H1 (cell line): ENCODE data around the gene FOXK1. TPM values are rescaled to one million over a fixed set of nuclear protein-coding genes. Genes with fewer than 3 reads are reported as not detected.

ENCODE experiments used
- BRCA1 ChIP-seq: IDR thresholded peaks from 2 replicates; pipeline ENCODE4 v1.6.1; 2012; ENCODE audit warnings: low read depth, low read length, improper control_type of control experiment
- CEBPB ChIP-seq: IDR thresholded peaks from 2 replicates; pipeline ENCODE4 v1.6.1; 2012; ENCODE audit warnings: low read depth, low read length
- FOSL1 ChIP-seq: IDR thresholded peaks from 2 replicates; pipeline ENCODE4 v1.6.1; 2011; ENCODE audit warnings: mild to moderate bottlenecking, low read depth, low read length, moderate library complexity; ENCODE audit not compliant: insufficient read depth
- JUN ChIP-seq: IDR thresholded peaks from 2 replicates; pipeline ENCODE4 v1.6.1; 2011; ENCODE audit warnings: low read depth, mild to moderate bottlenecking, improper control_type of control experiment, low read length
- MAX ChIP-seq: IDR thresholded peaks from 2 replicates; pipeline ENCODE4 v1.6.1; 2012; ENCODE audit warnings: inconsistent platforms
- NANOG ChIP-seq: IDR thresholded peaks from 2 replicates; pipeline ENCODE4 v1.6.1; 2011; ENCODE audit warnings: low read length, low read depth, mild to moderate bottlenecking, inconsistent platforms; ENCODE audit not compliant: insufficient read depth, poor library complexity, severe bottlenecking
- NRF1 ChIP-seq: IDR thresholded peaks from 2 replicates; pipeline ENCODE4 v1.6.1; 2011; ENCODE audit warnings: mild to moderate bottlenecking, low read depth, low read length, improper control_type of control experiment
- POLR2AphosphoS5 ChIP-seq: IDR thresholded peaks from 2 replicates; pipeline ENCODE4 v1.6.1; 2011; ENCODE audit warnings: low read depth, low read length
- RBBP5 ChIP-seq: IDR thresholded peaks from 2 replicates; pipeline ENCODE4 v1.7.1; 2012; ENCODE audit warnings: low read depth, mild to moderate bottlenecking, inconsistent platforms, low read length, moderate library complexity, borderline replicate concordance
- SAP30 ChIP-seq: fragments of 300-600 bp; sonication (generic); IDR thresholded peaks from 2 replicates; pipeline ENCODE4 v1.7.1; 2012; ENCODE audit warnings: low read length, moderate library complexity, mild to moderate bottlenecking, inconsistent platforms; ENCODE audit not compliant: insufficient read depth, insufficient replicate concordance
- SIRT6 ChIP-seq: IDR thresholded peaks from one replicate; pipeline ENCODE4 v1.7.1; 2012; ENCODE audit warnings: low read length, inconsistent platforms
- SIX5 ChIP-seq: IDR thresholded peaks from 2 replicates; pipeline ENCODE4 v1.6.1; 2011; ENCODE audit warnings: mild to moderate bottlenecking, low read depth, low read length
- SP1 ChIP-seq: IDR thresholded peaks from 2 replicates; pipeline ENCODE4 v1.6.1; 2011; ENCODE audit warnings: low read depth, low read length
- SP2 ChIP-seq: IDR thresholded peaks from 2 replicates; pipeline ENCODE4 v1.6.1; 2012; ENCODE audit warnings: mild to moderate bottlenecking, low read length, inconsistent platforms
- SP4 ChIP-seq: IDR thresholded peaks from 2 replicates; pipeline ENCODE4 v1.6.1; 2012; ENCODE audit warnings: low read length, inconsistent platforms
- SUZ12 ChIP-seq: fragments of 200-600 bp; sonication (generic); IDR thresholded peaks from 2 replicates; pipeline ENCODE4 v1.6.1; 2012; ENCODE audit warnings: mild to moderate bottlenecking, inconsistent platforms, low read length, moderate library complexity, mixed read lengths
- TAF1 ChIP-seq: IDR thresholded peaks from 2 replicates; pipeline ENCODE4 v1.6.1; 2011; ENCODE audit warnings: mild to moderate bottlenecking, low read depth, low read length
- TBP ChIP-seq: IDR thresholded peaks from 2 replicates; pipeline ENCODE4 v1.6.1; 2011; ENCODE audit warnings: low read depth, low read length, improper control_type of control experiment
- TCF12 ChIP-seq: IDR thresholded peaks from 2 replicates; pipeline ENCODE4 v1.6.1; 2011; ENCODE audit warnings: low read depth, mild to moderate bottlenecking, low read length
- TEAD4 ChIP-seq: IDR thresholded peaks from 2 replicates; pipeline ENCODE4 v1.6.1; 2012; ENCODE audit warnings: low read depth, low read length, inconsistent platforms, mixed read lengths
- polyA plus RNA-seq, 7 experiments: library from polyadenylated mRNA; depleted of rRNA in 3 of 7; stranded (reverse) in 5 of 7; unstranded in 2 of 7; fragments of >200 nt in 5 of 7; fragments of 200-250 nt in 2 of 7; gene quantifications; 1 replicate in 5 of 7; 2 replicates in 1 of 7; 4 replicates in 1 of 7; pipeline versions ENCODE4 v1.2.1 to v1.2.3, GENCODE V29; 2011 to 2013; ENCODE audit warnings: missing spikeins in 2 of 7, mixed read lengths in 2 of 7
- total RNA-seq: library from RNA; stranded (reverse); fragmentation: NEBNext Ultra II Directional; extraction: Animal tissue kit (Norgen Biotek cat#: 25700); gene quantifications from 2 replicates; pipeline ENCODE4 v1.2.1, GENCODE V29; 2021
- TF ChIP-seq, protein P1 (sequence below): IDR thresholded peaks from 2 replicates; pipeline ENCODE4 v1.6.1; 2012; ENCODE audit warnings: low read length, inconsistent platforms
- TF ChIP-seq, protein P2 (sequence below), 3 experiments: IDR thresholded peaks; 1 replicate in 2 of 3; 2 replicates in 1 of 3; pipeline versions ENCODE4 v1.5.1 to v1.6.1; 2011; ENCODE audit warnings: low read length in 3 of 3, mild to moderate bottlenecking in 3 of 3, inconsistent platforms in 2 of 3, low read depth in 1 of 3, moderate library complexity in 1 of 3; ENCODE audit not compliant: insufficient read depth in 1 of 3; ENCODE audit errors: control extremely low read depth in 1 of 3

FOXK1 gene
- total and polyA plus RNA-seq, 2 of the 8 experiments (the other 6 are each of a cell fraction or from before 2014, with no cell fraction given): 2.0 to 8.5 TPM

GRCh38 chr7:4775250-4775847, 93.3 kb downstream of the FOXK1 start, which contains the start of gene AP5Z1 (continued):
- TF ChIP-seq, protein P1, sequence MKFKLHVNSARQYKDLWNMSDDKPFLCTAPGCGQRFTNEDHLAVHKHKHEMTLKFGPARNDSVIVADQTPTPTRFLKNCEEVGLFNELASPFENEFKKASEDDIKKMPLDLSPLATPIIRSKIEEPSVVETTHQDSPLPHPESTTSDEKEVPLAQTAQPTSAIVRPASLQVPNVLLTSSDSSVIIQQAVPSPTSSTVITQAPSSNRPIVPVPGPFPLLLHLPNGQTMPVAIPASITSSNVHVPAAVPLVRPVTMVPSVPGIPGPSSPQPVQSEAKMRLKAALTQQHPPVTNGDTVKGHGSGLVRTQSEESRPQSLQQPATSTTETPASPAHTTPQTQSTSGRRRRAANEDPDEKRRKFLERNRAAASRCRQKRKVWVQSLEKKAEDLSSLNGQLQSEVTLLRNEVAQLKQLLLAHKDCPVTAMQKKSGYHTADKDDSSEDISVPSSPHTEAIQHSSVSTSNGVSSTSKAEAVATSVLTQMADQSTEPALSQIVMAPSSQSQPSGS: no peak
- peak; percentile 75 for TF ChIP-seq POLR2AphosphoS5
- no peak for TF ChIP-seq CEBPB
- no peak for TF ChIP-seq SIX5
- TF ChIP-seq TBP: peak; percentile 77
- peak; percentile 98 for TF ChIP-seq SP4
- TF ChIP-seq RBBP5: peak; percentile 24; the same call in 1 of the 2 replicates
- no peak for TF ChIP-seq TEAD4
- TF ChIP-seq, protein P2, sequence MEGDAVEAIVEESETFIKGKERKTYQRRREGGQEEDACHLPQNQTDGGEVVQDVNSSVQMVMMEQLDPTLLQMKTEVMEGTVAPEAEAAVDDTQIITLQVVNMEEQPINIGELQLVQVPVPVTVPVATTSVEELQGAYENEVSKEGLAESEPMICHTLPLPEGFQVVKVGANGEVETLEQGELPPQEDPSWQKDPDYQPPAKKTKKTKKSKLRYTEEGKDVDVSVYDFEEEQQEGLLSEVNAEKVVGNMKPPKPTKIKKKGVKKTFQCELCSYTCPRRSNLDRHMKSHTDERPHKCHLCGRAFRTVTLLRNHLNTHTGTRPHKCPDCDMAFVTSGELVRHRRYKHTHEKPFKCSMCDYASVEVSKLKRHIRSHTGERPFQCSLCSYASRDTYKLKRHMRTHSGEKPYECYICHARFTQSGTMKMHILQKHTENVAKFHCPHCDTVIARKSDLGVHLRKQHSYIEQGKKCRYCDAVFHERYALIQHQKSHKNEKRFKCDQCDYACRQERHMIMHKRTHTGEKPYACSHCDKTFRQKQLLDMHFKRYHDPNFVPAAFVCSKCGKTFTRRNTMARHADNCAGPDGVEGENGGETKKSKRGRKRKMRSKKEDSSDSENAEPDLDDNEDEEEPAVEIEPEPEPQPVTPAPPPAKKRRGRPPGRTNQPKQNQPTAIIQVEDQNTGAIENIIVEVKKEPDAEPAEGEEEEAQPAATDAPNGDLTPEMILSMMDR (IDR thresholded peaks at IDR 0.05; ENCODE audit: control extremely low read depth in 1 of 3, insufficient read depth in 1 of 3, low read depth in 1 of 3, low read length in 3 of 3): no peak
- TF ChIP-seq SAP30: peak; percentile 74
- TF ChIP-seq NRF1: no peak; the same call in 1 of the 2 replicates
- no peak for TF ChIP-seq JUN
- peak; percentile 22; the same call in 1 of the 2 replicates for TF ChIP-seq SP2
- 0 out of 2 replicates have a peak, but pooled peaks have one; percentile 58 for TF ChIP-seq BRCA1
- TF ChIP-seq TAF1: peak; percentile 84
- peak; percentile 90 for TF ChIP-seq MAX
- 0 out of 2 replicates have a peak, but pooled peaks have one; percentile 69 for TF ChIP-seq TCF12
- TF ChIP-seq SP1: peak; percentile 70
- TF ChIP-seq SIRT6: no peak
- no peak for TF ChIP-seq FOSL1
- no peak for TF ChIP-seq NANOG
- no peak for TF ChIP-seq SUZ12
